ENCODE data around the gene MAP2K6.

DNA sequence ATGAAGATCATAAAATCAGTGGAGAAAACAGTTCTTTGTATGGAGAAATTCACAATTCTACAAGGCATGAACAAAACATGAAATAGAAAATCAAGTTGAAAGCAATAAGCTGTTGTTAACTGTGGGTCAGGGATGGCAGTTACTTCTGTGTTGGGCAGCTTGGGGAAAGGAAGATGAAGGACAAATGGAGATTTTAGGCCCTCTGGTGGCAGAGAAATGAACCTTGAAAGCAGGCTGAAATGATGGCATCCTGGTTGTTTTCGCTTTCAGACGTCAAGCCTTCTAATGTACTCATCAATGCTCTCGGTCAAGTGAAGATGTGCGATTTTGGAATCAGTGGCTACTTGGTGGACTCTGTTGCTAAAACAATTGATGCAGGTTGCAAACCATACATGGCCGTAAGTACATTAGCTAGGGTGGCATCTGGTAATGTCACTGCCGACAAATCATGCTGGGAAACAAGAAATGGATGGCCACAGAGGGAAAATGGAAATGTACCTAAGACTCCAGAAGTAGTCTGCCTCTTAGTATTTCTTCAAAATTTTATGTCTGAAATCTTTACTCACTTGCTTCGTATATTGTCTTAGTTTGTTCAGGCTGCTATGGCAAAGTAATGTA lies 108.9 kb downstream of the MAP2K6 start:
- no peak for TF ChIP-seq POLR2A (IDR thresholded peaks at IDR 0.05; ENCODE audit: low read depth, low read length)
- no peak for TF ChIP-seq POU2F2 (IDR thresholded peaks at IDR 0.05; ENCODE audit: low read depth, low read length)
- TF ChIP-seq PAX5 (IDR thresholded peaks at IDR 0.05; ENCODE audit: insufficient read depth, low read length, severe bottlenecking), result no peak
- no peak for TF ChIP-seq POLR2AphosphoS5 (IDR thresholded peaks at IDR 0.05; ENCODE audit: low read depth, low read length)
- no peak for TF ChIP-seq SPI1 (IDR thresholded peaks at IDR 0.05; ENCODE audit: low read depth, low read length)
- TF ChIP-seq TAF1 (IDR thresholded peaks at IDR 0.05; ENCODE audit: low read depth, low read length), result no peak

Data from GM12891 (cell line).